ENCODE results near the gene MAGI1.

DNA sequence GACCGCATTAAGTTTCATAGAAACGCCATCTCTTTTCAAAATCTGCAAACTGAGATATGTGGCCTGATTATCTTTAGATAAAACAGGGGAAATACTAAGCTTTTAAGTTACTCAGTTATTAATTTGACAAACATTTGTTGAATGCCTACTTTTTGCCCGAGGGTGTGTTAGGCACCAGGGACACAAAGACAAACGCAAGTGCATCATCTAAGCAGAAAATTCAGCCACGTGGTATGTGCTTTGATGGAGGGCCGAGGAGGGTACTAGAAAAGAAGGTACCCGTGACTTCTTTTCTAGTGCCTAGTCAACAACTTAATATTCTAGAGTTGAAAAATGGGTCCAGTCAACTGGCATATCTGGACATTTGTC lies 594.3 kb downstream of the MAGI1 start:
- TF ChIP-seq, protein P1, sequence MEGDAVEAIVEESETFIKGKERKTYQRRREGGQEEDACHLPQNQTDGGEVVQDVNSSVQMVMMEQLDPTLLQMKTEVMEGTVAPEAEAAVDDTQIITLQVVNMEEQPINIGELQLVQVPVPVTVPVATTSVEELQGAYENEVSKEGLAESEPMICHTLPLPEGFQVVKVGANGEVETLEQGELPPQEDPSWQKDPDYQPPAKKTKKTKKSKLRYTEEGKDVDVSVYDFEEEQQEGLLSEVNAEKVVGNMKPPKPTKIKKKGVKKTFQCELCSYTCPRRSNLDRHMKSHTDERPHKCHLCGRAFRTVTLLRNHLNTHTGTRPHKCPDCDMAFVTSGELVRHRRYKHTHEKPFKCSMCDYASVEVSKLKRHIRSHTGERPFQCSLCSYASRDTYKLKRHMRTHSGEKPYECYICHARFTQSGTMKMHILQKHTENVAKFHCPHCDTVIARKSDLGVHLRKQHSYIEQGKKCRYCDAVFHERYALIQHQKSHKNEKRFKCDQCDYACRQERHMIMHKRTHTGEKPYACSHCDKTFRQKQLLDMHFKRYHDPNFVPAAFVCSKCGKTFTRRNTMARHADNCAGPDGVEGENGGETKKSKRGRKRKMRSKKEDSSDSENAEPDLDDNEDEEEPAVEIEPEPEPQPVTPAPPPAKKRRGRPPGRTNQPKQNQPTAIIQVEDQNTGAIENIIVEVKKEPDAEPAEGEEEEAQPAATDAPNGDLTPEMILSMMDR (conservative IDR thresholded peaks at IDR 0.05 in 1 of 2, IDR thresholded peaks at IDR 0.05 in 1 of 2; ENCODE audit: low read depth in 1 of 2, low read length in 2 of 2) = no peak
- no peak for TF ChIP-seq EZH2 (IDR thresholded peaks at IDR 0.05; ENCODE audit: low read length, missing control alignments)
